CD4-positive, CD25-positive, alpha-beta regulatory T cell (primary cell): ENCODE measurements around the gene CAND2. TPM values are rescaled to one million over a fixed set of nuclear protein-coding genes. Genes with fewer than 3 reads are reported as not detected.

Experiments
- ATAC-seq, 2 donors: fragments of 150-1000 bp; cut with Tn5 transposase; one replicate each; pipeline ENCODE4 v1.10.0; 2021; ENCODE audit warnings: low read depth in 2 of 2, moderate number of reproducible peaks in 2 of 2, moderate library complexity in 1 of 2
- DNase-seq, 3 donors: peaks; one replicate each; pipeline versions ENCODE4 v3.0.0 to v3.0.0-alpha.2; 2012 to 2022; ENCODE audit warnings: mixed read lengths in 1 of 3
- H3K27ac ChIP-seq: one replicate; pipeline ENCODE4 v1.7.0; 2013; ENCODE audit warnings: mild to moderate bottlenecking, low read length; ENCODE audit not compliant: insufficient read depth, poor library complexity, severe bottlenecking
- H3K27me3 ChIP-seq: one replicate; pipeline ENCODE4 v1.7.0; 2013; ENCODE audit warnings: low read length; ENCODE audit not compliant: control insufficient read depth, insufficient read depth
- H3K36me3 ChIP-seq: one replicate; pipeline ENCODE4 v1.7.0; 2013; ENCODE audit warnings: mild to moderate bottlenecking, low read length, moderate library complexity; ENCODE audit not compliant: control insufficient read depth, insufficient read depth
- H3K4me1 ChIP-seq: 2 replicates; pipeline ENCODE4 v1.7.0; 2013; ENCODE audit warnings: mild to moderate bottlenecking, low read length; ENCODE audit not compliant: insufficient read depth, control insufficient read depth, poor library complexity, severe bottlenecking
- H3K4me3 ChIP-seq: one replicate; pipeline ENCODE4 v1.7.0; 2013; ENCODE audit warnings: low read depth, mild to moderate bottlenecking, low read length, moderate library complexity
- H3K9me3 ChIP-seq, 2 experiments: 1 replicate in 1 of 2; 2 replicates in 1 of 2; pipeline ENCODE4 v1.7.0; 2013; ENCODE audit warnings: low read length in 2 of 2, mild to moderate bottlenecking in 1 of 2, moderate library complexity in 1 of 2; ENCODE audit not compliant: control insufficient read depth in 2 of 2
- H3K27ac Mint-ChIP-seq, 3 donors: one replicate each; pipeline ENCODE4 v1.8.0; 2020 to 2022; ENCODE audit warnings: mild to moderate bottlenecking in 3 of 3, mixed read lengths in 3 of 3, moderate library complexity in 2 of 3
- H3K27me3 Mint-ChIP-seq: one replicate; pipeline ENCODE4 v1.8.0; 2022; ENCODE audit warnings: mild to moderate bottlenecking, mixed read lengths
- H3K36me3 Mint-ChIP-seq: one replicate; pipeline ENCODE4 v1.8.0; 2020; ENCODE audit warnings: mixed read lengths
- H3K4me1 Mint-ChIP-seq, 4 donors: one replicate each; pipeline ENCODE4 v1.8.0; 2020 to 2022; ENCODE audit warnings: mixed read lengths in 4 of 4, mild to moderate bottlenecking in 1 of 4
- H3K4me3 Mint-ChIP-seq, 4 donors: one replicate each; pipeline ENCODE4 v1.8.0; 2020 to 2022; ENCODE audit warnings: mild to moderate bottlenecking in 4 of 4, mixed read lengths in 4 of 4, moderate library complexity in 3 of 4
- H3K9me3 Mint-ChIP-seq, 7 donors: one replicate each; pipeline ENCODE4 v1.8.0; 2020 to 2022; ENCODE audit warnings: mixed read lengths in 7 of 7, mild to moderate bottlenecking in 3 of 7, moderate library complexity in 2 of 7
- polyA plus RNA-seq, 4 donors: library from polyadenylated mRNA; unstranded; fragments of 300-500 nt; fragmentation: Illumina TruSeq; gene quantifications; one replicate each; pipeline ENCODE4 v1.2.3, GENCODE V29; 2021
- total RNA-seq: library from RNA; stranded (reverse); gene quantifications from one replicate; pipeline ENCODE4 v1.2.3, GENCODE V29; 2022

CAND2 gene
- total and polyA plus RNA-seq, 5 donors from 2014 or later = 0.63 to 0.98 (median 0.76) TPM

DNA sequence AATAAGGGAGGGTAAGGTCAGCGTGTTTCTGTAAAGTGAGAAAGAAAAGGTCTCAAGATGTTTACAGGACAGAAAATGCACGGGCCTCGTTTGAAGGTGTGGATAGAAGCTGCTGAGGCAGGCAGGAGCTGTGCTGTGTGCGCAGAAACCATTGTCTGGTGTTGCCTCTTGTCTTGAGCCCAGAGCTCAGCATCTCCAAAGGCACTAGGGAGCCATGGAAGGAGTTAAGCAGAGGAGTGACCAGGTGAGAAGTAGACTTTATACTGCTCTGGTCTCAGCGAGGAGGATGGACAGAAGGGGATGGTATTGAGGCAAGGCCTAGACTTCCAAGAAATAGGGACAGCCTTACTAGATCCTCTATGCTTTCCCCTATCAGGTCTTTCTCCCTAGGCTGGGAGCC is 13.0 kb downstream of the CAND2 start:
- peak overlapping the region; percentile 31 to 88 (median 74) for H3K4me3 Mint-ChIP-seq
- peaks cover 0 to 18% (median 8%) of the 10 kb centered on the region in 4 donors for H3K4me1 Mint-ChIP-seq
- Histone ChIP-seq H3K9me3 (no peaks in the 10 kb centered on the region), H3K27ac (no peak overlapping the region), H3K4me3 (no peak overlapping the region), H3K36me3 (no peaks in the 10 kb centered on the region), H3K27me3 (no peaks in the 10 kb centered on the region), H3K4me1 (peaks cover 9% of the 10 kb centered on the region)
- no peak for DNase-seq
- no peaks in the 10 kb centered on the region for H3K36me3 Mint-ChIP-seq
- peaks cover 0 to 1% (median 0%) of the 10 kb centered on the region in 7 donors for H3K9me3 Mint-ChIP-seq
- no peak for ATAC-seq
- H3K27ac Mint-ChIP-seq = peak overlapping the region in 2 of 3 donors; percentile 37 to 74
- H3K27me3 Mint-ChIP-seq = peaks cover 7% of the 10 kb centered on the region

GRCh38 chr3:12810013-12810780 is 13.7 kb downstream of the CAND2 start:
- peaks cover 9% of the 10 kb centered on the region for H3K4me1 ChIP-seq
- peaks cover 0 to 18% (median 8%) of the 10 kb centered on the region in 4 donors for H3K4me1 Mint-ChIP-seq
- ATAC-seq (peak; percentile 96 to 98), DNase-seq (peak; percentile 90 to 93 (median 92))
- peaks cover 0 to 1% (median 0%) of the 10 kb centered on the region in 7 donors for H3K9me3 Mint-ChIP-seq
- H3K9me3 ChIP-seq = no peaks in the 10 kb centered on the region
- no peaks in the 10 kb centered on the region for H3K36me3 Mint-ChIP-seq
- no peaks in the 10 kb centered on the region for H3K27me3 ChIP-seq
- H3K27me3 Mint-ChIP-seq = peaks cover 7% of the 10 kb centered on the region
- no peaks in the 10 kb centered on the region for H3K36me3 ChIP-seq
- peak overlapping the region; percentile 16 to 91 (median 77) for H3K4me3 Mint-ChIP-seq
- peak overlapping the region in 2 of 3 donors; percentile 62 to 88 for H3K27ac Mint-ChIP-seq
- peak overlapping the region; percentile 20 for H3K27ac ChIP-seq
- peak overlapping the region; percentile 45 for H3K4me3 ChIP-seq

DNA sequence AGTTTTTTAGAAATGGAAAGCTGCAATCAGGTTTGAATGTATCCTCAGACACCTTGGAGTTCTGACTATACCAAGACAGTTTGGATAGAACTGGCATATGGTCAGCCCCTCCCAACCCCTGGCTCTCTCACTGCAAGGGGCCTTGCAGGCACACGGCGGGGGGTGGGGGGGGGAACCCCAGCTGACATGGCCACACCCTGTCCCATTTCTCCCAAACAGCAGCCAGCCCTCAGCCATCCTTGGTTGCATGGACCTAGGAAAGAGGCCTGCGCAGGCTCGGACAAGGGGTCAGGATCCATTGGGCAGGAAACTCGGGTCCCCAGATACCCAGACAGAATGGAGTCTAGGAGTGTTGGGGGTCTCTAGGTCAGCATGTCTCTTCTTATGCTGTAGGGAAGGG is 14.5 kb downstream of the CAND2 start:
- Mint-ChIP-seq H3K9me3 (peaks cover 0 to 1% (median 0%) of the 10 kb centered on the region in 7 donors), H3K36me3 (no peaks in the 10 kb centered on the region), H3K4me1 (peaks cover 0 to 18% (median 8%) of the 10 kb centered on the region in 4 donors), H3K27me3 (peaks cover 3% of the 10 kb centered on the region), H3K4me3 (peak overlapping the region; percentile 16 to 91 (median 77)), H3K27ac (peak overlapping the region; percentile 62 to 88 (median 79))
- Histone ChIP-seq H3K27ac (no peak overlapping the region), H3K4me1 (peaks cover 9% of the 10 kb centered on the region), H3K4me3 (peak overlapping the region; percentile 45), H3K9me3 (no peaks in the 10 kb centered on the region), H3K36me3 (no peaks in the 10 kb centered on the region), H3K27me3 (no peaks in the 10 kb centered on the region)
- DNase-seq (no peak), ATAC-seq (no peak)

DNA sequence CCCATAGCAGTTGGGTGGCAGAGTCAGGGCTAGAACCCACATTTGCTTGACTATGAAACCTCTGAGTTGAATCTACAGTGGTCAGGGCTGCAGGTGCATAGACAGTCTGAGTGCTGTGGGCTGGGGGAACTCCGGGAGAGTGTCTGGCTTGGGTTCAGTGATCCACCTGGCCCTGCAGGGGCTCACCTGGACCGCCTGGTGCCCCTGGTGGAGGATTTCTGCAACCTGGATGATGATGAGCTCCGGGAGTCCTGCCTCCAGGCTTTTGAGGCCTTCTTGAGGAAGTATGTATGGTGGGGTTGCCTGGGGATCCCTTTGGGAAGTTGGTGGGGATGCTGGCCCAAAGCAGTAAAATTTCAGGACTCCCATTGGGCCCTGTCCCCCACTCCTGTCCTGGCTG is 16.3 kb downstream of the CAND2 start:
- H3K27me3 Mint-ChIP-seq = no peaks in the 10 kb centered on the region
- no peak for ATAC-seq
- H3K4me1 Mint-ChIP-seq = peaks cover 0 to 18% (median 8%) of the 10 kb centered on the region in 4 donors
- no peak overlapping the region for H3K4me3 ChIP-seq
- peaks cover 9% of the 10 kb centered on the region for H3K4me1 ChIP-seq
- H3K4me3 Mint-ChIP-seq = no peak overlapping the region
- H3K9me3 Mint-ChIP-seq = peaks cover 0 to 1% (median 0%) of the 10 kb centered on the region in 7 donors
- no peak for DNase-seq
- H3K27ac Mint-ChIP-seq = no peak overlapping the region
- H3K27ac ChIP-seq = no peak overlapping the region
- H3K36me3 Mint-ChIP-seq = no peaks in the 10 kb centered on the region
- no peaks in the 10 kb centered on the region for H3K36me3 ChIP-seq
- no peaks in the 10 kb centered on the region for H3K27me3 ChIP-seq
- no peaks in the 10 kb centered on the region for H3K9me3 ChIP-seq

- Histone ChIP-seq H3K27ac (no peak overlapping the region), H3K27me3 (no peaks in the 10 kb centered on the region), H3K36me3 (no peaks in the 10 kb centered on the region), H3K4me3 (no peak overlapping the region), H3K4me1 (peaks cover 9% of the 10 kb centered on the region), H3K9me3 (no peaks in the 10 kb centered on the region)
- Mint-ChIP-seq H3K27me3 (no peaks in the 10 kb centered on the region), H3K9me3 (peaks cover 0 to 1% (median 0%) of the 10 kb centered on the region in 7 donors), H3K27ac (no peak overlapping the region), H3K36me3 (no peaks in the 10 kb centered on the region), H3K4me1 (peaks cover 0 to 14% (median 5%) of the 10 kb centered on the region in 4 donors), H3K4me3 (no peak overlapping the region)
- DNase-seq (no peak), ATAC-seq (no peak)
Observed at GRCh38 chr3:12813967-12814366, 17.5 kb downstream of the CAND2 start.

- peaks cover 0 to 1% (median 0%) of the 10 kb centered on the region in 7 donors for H3K9me3 Mint-ChIP-seq
- H3K4me3 Mint-ChIP-seq = peak overlapping the region in 1 of 4 donors; percentile 21
- peaks cover 0 to 8% (median 3%) of the 10 kb centered on the region in 4 donors for H3K4me1 Mint-ChIP-seq
- H3K4me1 ChIP-seq = peaks cover 9% of the 10 kb centered on the region
- no peak overlapping the region for H3K27ac Mint-ChIP-seq
- no peaks in the 10 kb centered on the region for H3K27me3 Mint-ChIP-seq
- no peaks in the 10 kb centered on the region for H3K9me3 ChIP-seq
- DNase-seq = no peak
- H3K36me3 ChIP-seq = no peaks in the 10 kb centered on the region
- no peak for ATAC-seq
- no peaks in the 10 kb centered on the region for H3K27me3 ChIP-seq
- H3K27ac ChIP-seq = no peak overlapping the region
- H3K36me3 Mint-ChIP-seq = no peaks in the 10 kb centered on the region
- H3K4me3 ChIP-seq = no peak overlapping the region
Observed at GRCh38 chr3:12815078-12815477, 18.6 kb downstream of the CAND2 start.

DNA sequence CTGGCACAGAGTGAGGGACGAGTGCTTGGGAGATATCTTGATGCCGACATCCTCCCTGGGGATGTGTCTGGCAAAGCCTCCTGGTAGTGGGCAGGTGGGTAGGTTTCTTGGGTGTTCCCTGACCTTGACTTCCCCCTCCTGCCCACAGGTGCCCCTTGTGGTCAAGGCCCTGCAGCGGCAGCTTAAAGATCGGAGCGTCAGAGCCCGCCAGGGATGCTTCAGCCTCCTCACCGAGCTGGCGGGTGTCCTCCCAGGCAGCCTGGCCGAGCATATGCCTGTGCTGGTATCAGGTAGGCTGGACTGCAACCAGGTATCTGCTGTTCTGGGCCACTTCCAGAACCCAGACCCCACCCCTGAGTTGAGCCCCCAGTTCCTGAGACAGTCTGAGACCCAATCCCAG is 19.2 kb downstream of the CAND2 start:
- Mint-ChIP-seq H3K27ac (no peak overlapping the region), H3K36me3 (no peaks in the 10 kb centered on the region), H3K4me1 (peaks cover 0 to 4% (median under 1%) of the 10 kb centered on the region in 4 donors), H3K4me3 (no peak overlapping the region), H3K9me3 (peaks cover 0 to 1% (median 0%) of the 10 kb centered on the region in 7 donors), H3K27me3 (no peaks in the 10 kb centered on the region)
- H3K27me3 ChIP-seq = no peaks in the 10 kb centered on the region
- H3K4me3 ChIP-seq = no peak overlapping the region
- H3K4me1 ChIP-seq = peaks cover 2% of the 10 kb centered on the region
- DNase-seq (no peak), ATAC-seq (no peak)
- H3K27ac ChIP-seq = no peak overlapping the region
- no peaks in the 10 kb centered on the region for H3K36me3 ChIP-seq
- H3K9me3 ChIP-seq = no peaks in the 10 kb centered on the region
